ENCODE measurements around the gene RFC5. TPM values are rescaled to one million over a fixed set of nuclear protein-coding genes. Genes with fewer than 3 reads are reported as not detected.
A peak's percentile ranks its signal among the peaks of the same experiment; 100 is the strongest.

Gene RFC5
- total and polyA plus RNA-seq, 2 of the 13 experiments (the other 11 are each of a cell fraction or from before 2014, with no cell fraction given): 16.8 to 51.4 TPM

GRCh38 chr12:118052324-118053070 lies 36.0 kb downstream of the RFC5 start (continued):
- TF ChIP-seq ZBTB4 (CRISPR knock-in tag; IDR thresholded peaks at IDR 0.05; ENCODE audit: borderline replicate concordance) (no peak), TSC22D2 (CRISPR knock-in tag; IDR thresholded peaks at IDR 0.05; ENCODE audit: borderline replicate concordance) (no peak), ZNF354B (CRISPR knock-in tag; IDR thresholded peaks at IDR 0.05) (0 out of 2 replicates have a peak, but pooled peaks have one; percentile 28), ZNF576 (CRISPR knock-in tag; IDR thresholded peaks at IDR 0.05) (no peak), ZNF550 (CRISPR knock-in tag; IDR thresholded peaks at IDR 0.05; ENCODE audit: borderline replicate concordance) (peak; percentile 60; the same call in 1 of the 2 replicates), ETV6 (CRISPR knock-in tag; conservative IDR thresholded peaks at IDR 0.05) (no peak), ZNF780A (CRISPR knock-in tag; IDR thresholded peaks at IDR 0.05) (no peak), GTF3A (CRISPR knock-in tag; conservative IDR thresholded peaks at IDR 0.05) (no peak), THYN1 (CRISPR knock-in tag; IDR thresholded peaks at IDR 0.05; ENCODE audit: borderline replicate concordance, low read depth) (no peak), SP4 (CRISPR knock-in tag; IDR thresholded peaks at IDR 0.05) (peak; percentile 39; the same call in 1 of the 2 replicates), JDP2 (CRISPR knock-in tag; IDR thresholded peaks at IDR 0.05; ENCODE audit: borderline replicate concordance) (no peak), MXI1 (IDR thresholded peaks at IDR 0.05; ENCODE audit: borderline replicate concordance, low read depth, low read length) (peak; percentile 93; the same call in 2 of the 3 replicates), ZNF530 (CRISPR knock-in tag; IDR thresholded peaks at IDR 0.05; ENCODE audit: low read depth) (no peak), NFKBIZ (CRISPR knock-in tag; IDR thresholded peaks at IDR 0.05) (peak; percentile 91; the same call in 1 of the 2 replicates), CREM (IDR thresholded peaks at IDR 0.05) (peak; percentile 68), CREM (CRISPR knock-in tag; IDR thresholded peaks at IDR 0.05) (no peak), CTCF (CRISPR knock-in tag; IDR thresholded peaks at IDR 0.05) (peak; percentile 46), HCFC1 (IDR thresholded peaks at IDR 0.05; ENCODE audit: low read depth, low read length) (no peak), ZNF543 (CRISPR knock-in tag; IDR thresholded peaks at IDR 0.05) (peak; percentile 43; the same call in 1 of the 2 replicates), POGK (CRISPR knock-in tag; conservative IDR thresholded peaks at IDR 0.05) (peak; percentile 82), HNF4G (IDR thresholded peaks at IDR 0.05; ENCODE audit: borderline replicate concordance, low read depth, low read length) (peak; percentile 94; the same call in 1 of the 2 replicates), HNF4G (CRISPR knock-in tag; IDR thresholded peaks at IDR 0.05; ENCODE audit: borderline replicate concordance, low read depth) (peak; percentile 93; the same call in 1 of the 2 replicates), ZNF781 (CRISPR knock-in tag; IDR thresholded peaks at IDR 0.05; ENCODE audit: borderline replicate concordance, not compliant biosample characterization) (no peak)
